SKM-1 treated with dmso at 0.1 percent for 144 hours (cell line): ENCODE results near the gene ENTR1.

Experiments
- DNase-seq: peaks from one replicate; lab custom pipeline; 2025; ENCODE audit not compliant: unreplicated experiment; lab: John Stamatoyannopoulos, UW

ENTR1 gene

DNA sequence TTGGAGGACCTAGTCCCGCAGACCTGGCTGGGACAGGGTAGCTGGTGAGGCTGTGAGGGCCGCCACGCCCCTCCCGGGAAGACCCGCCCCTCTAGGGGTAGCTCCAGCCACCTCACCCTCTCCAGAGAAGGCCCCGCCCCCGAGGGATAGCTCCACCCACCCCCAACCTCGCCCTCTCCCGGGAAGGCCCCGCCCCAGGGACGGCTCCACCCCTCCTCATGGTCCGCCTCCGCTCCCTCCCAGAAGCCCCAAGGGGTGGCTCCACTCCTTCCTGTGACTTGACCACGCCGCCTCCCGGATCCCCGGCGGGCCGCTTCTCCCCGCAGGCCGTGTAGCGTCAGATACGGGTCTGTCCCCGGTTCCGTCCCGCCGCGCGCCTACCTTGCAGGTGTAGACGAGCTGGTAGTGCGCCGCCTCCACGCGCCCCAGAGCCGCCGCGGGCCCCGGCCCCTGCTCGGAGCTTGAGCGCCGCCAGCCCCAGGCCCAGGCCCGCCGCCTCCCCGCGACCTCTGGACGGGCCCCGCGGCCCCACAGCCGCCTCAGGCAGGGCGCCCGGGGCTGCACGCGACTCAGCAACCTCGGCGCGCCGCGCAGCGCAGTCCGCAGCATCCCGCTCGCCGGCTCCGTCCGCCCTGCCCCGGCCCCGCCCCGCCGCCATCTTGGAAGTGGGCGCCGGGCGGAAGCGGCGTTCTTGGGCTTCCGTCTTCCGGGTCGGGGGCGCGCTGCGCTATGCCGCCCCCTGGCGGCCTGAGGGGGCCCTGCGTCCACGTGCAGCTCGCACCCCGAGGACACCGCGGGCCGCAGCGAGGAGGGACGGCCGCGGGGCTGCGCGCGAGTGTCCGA, 47.1 kb downstream of the ENTR1 start, which contains the start of gene DNLZ:
TSS of gene DNLZ (minus strand) at position 639 of the 843 bp plus-strand sequence. CDS start at position 609, 30 bp downstream.
- DNase-seq: peak; percentile 82

DNA sequence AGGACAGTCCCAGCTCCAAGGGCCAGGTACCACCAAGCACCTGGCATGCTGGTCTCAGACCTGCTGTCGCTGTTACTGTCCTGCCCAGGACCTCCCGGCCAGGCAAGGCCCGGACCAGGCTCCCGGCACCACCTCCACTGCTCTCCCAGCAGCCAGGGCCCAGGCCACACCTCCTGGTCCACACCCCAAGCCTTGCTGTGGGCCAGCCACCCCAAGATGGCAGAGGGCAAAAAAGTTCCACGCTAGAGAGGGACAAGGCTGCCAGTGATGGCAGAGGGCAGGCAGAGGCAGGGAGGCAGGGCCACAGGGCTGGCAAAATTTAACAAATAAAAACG, 48.0 kb downstream of the ENTR1 start:
- no peak for DNase-seq

DNA sequence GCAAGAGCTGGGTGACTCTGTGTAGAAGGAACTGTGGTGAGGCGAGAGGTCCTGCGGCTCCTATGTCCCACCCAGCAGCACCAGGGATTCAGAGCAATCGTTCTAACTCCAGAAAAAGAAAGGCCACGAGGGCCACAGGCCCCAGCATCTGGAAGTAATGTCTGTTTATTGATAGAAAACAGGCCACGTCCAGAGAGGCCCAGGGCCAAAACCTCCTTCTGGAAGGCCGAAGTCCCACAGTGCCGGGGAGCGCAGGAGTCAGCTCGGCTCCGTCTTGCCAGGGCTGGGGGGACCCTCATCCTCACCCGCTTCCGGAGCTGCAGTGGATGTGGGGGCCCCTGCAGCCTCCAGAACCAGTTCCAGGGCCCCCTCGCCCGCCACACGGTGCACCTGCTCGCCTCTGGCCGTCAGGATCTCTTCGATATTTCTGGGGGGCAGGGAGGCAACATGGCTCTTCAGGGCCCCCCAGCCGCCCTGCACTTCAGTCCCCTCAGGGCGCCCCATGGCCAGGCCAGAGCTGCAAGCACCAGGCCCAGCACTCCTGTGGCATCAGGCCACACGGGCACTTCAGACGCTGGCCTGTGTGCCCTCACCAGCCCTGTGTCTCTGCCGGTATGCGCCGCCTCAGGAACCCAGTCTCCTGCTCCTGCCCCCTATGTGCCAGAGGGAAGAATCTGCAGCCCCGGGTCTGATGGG, 48.5 kb downstream of the ENTR1 start:
- no peak for DNase-seq

DNA sequence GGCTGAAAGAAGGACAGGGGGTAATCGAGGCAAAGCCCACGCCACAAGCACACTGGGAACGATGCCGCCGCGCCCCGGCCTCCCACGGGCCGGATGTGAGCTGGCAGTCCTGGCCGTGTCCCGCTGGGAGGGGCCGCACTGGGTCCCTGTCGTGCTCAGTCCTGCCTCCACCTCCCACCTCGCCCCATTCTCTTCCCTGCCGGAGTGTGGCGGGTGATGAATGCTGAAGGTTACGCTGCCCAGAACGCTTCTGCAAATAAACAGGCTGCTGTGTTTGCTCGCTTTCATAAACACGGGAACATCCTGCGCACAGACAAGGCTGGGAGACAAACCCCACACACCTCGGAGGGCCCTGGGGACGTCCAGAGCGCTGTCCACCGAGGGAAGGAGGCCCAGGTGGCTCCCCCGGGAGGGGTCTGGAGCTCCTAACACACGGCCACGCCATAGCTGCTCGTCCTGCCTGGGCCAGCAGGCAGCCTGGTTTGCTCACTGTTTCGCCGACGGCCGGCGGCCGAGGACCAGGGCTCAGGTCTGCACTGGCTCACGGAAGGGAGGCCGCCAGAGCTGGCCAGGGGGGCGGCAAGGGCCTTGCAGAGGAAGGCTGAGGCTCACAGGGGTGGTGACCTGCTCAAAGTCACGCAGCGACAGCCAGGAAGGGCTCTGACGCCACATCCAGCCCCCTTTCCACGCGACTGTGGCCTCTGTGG, 49.2 kb downstream of the ENTR1 start:
- DNase-seq: no peak

DNA sequence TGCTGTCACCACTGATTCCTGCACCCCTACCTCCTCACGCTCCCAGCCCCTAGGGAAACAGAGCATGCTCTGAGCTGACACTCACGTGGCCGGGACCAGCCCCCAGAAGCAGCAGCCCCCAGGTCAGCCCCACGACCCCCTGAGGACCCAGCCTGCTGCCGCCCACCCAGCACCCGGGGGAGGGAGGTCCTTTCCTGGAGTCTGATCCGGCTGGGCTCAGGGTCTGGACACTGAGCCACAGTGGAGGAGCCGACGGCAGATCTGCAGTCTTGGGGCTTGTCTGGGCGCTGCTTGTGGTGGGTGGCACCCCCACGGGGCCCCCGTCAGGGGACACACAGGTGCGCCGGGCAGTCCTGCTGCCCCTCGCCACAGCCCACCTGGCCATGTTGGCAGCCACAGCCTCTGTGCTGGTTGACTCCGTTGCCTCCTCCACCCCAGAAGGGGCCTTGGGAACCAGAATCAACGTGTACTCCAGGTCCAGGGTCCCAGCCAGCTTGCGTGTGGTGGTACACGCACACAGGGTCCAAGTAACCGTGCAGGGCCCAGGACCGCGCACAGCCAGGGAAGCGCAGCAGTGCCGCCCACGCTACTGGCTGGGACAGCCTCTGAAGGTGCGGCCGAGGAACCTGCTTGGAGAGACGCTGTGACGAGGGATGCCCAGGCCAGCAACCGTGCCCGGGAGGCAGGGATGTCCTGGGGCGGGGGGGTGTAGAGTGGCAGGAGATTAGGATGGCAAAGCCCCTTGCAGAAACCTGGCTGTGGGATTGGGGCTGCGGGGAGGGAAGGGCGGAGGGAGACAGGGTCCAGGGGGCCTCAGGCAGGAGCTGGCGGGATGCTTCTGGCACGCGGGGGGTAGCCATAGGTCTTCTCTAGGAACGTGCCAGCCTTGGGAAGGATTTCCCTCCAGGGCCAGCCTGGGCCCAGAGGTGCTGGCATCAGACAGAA, 50.4 kb downstream of the ENTR1 start:
- DNase-seq: no peak

DNA sequence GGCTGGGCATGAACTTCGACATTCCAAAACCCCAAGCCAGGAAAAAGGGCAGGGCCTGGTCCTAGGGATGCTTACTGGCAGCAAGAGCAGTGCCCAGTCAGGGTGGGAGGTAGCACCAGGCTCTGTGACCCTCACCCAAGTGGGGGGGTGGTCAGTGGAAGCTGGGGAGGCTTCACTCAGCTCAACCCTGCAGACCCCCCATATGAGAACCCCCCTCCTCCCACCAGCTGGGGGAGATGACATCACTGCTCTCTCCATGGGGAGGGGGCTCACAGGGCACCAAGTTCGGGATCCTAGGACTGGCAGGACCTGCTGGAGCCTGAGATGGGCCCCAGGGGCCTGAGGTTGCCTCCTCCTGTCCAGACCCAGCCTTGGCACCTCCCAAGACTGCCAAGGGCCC, 51.5 kb downstream of the ENTR1 start:
- DNase-seq: no peak

DNA sequence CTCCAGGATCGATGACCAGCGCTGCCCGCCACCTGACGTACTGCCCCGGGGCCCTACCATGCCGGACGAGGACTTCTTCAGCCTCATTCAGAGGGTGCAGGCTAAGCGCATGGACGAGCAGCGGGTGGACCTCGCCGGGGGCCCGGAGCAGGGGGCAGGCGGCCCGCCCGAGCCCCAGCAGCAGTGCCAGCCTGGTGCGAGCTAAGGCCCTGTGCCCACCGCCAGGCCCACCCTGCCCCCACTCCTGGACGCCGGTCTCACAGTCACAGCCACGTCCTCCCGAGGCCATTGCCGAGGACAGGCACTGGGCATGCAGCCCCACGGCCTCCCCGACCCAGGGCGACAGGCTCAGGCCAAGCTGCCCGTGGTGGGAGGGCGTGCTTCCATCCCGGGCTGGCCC, 52.4 kb downstream of the ENTR1 start:
- no peak for DNase-seq

DNA sequence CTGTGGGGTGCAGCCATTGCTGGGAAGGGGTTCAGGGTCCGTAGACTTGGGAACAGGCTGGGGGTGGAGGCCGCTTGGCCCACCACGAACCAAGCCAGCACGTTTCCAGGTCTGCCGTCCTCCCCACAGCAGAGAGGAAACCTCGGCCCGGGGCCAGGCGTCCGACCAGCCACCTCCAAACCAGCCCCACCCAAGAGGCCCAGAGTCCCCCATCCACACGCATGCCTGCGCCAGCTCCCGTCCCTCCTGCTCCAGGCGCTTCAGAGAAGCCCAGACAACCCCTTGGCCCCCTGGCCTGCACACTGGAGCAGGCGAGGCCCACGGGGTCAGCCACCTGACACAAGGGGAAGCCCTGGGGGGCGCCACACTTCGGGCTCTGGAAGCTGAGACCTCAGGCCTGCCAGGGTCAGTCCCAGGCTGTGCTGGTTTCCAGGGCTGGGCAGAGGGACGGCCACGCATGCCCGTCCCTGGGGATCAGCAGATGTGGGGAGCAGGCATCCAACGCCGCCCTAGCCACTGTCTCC, 53.1 kb downstream of the ENTR1 start:
- DNase-seq: no peak

DNA sequence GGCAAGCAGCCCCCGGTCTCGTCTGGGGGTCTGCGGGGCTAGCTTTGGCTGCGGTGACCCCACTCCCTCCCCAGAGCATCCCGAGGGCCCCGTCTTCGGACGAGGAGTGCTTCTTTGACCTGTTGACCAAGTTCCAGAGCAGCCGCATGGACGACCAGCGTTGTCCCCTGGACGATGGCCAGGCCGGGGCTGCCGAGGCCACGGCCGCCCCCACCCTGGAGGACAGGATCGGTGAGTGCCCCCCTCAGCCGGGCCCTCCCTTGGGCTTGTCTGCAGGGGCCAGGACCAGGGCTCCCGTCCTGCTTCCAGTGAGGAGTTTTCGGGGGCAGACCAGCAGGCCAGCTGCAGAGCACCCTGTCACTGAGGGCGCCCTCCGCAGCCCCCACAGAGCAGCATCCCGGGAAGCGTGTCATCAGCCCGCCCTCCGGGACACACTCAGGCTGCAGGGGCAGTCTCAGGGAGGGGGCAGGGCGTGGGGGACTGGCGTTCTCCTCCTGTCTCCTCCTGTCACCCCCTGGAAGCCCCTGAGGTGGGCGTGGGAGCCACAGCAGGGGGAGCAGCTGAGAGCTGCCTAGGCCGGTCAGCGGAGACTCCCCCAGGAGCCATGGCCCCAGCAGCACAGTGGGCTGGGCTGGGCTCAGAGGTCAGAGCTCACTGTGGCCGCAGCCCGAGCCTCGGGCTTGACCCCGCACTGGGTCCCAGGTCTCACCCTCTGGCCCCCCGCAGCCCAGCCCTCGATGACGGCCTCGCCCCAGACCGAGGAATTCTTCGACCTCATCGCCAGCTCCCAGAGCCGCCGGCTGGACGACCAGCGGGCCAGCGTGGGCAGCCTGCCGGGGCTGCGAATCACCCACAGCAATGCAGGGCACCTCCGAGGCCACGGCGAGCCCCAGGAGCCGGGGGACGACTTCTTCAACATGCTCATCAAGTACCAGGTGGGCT, 54.5 kb downstream of the ENTR1 start:
- no peak for DNase-seq

DNA sequence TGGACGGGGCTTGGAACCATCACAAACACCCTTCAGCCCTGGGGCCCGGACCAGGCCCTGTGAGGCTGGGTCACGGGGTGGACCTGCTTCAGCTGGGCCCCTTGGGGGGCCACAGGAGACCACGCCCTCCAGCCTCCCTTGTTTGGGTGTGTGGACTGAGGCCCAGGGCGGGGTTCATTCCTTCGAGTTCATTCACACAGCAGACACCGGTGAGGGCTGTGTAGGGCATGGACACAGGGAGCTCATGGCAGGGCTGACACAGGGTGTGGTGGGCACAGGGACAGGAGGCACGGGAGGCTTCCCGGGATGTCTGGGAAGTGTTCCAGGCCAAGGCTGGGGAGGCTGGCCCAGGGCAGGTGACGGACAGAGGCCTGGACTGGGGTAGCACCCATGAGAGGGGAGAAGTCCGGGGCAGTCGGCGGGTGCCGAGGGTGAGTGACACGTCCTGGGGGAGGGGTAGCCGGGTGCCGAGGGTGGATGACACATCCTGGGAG, 55.8 kb downstream of the ENTR1 start:
- no peak for DNase-seq

DNA sequence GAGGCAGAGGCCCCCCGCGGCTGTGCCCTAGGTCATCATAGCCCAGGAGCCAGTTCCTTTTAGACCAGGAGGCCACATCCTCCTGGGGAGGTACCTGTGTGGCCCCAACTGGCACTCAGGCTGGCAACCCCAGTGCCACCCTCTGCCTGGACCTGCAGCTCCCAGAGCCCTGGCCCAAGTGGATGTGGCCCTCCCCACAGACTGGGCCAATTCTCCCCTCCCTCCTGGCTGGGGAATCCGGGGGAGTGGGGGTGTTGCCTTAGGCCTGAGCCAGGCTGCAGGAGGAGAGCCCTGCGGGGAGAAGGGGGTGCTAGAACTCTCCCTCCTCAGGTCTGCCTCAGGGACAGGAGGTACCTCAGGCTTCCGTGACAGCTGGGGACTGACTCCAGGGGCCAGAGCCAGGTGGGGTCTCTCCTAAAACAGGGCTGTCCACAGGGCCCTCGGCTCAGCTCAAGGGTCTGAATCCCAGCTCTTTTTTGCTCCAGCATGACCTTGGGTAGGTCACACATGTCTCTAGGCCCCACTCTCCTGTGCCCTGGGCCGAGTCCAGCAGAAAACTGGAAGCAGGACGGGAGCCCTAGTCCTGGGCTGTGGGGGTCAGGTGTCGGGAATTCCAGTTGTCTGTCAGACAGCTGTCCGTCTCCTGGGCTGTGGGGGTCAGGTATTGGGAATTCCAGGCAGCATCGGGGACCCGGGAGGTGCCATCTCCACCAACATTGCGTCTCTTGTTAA, 56.5 kb downstream of the ENTR1 start:
- DNase-seq: no peak

DNA sequence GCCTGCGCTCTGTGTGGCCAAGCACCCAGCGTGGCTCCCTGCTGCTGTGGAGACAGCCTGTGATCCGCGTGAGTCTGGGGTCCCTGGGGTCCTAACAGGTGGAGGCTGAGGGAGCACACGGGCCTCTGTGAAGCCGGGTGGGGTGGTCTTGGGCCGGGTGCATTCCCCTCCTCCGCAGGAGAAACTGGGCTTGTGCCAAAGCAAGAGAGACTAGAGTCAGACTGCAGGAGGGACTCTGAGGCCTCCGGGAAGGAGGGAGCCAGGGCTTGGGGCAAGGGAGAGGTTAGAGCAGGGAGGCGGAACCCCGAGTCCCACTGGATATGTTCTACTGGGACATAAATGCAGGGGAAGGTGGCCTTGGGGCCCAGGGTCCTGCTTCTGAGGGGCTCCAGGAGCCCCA, 57.3 kb downstream of the ENTR1 start:
- no peak for DNase-seq

DNA sequence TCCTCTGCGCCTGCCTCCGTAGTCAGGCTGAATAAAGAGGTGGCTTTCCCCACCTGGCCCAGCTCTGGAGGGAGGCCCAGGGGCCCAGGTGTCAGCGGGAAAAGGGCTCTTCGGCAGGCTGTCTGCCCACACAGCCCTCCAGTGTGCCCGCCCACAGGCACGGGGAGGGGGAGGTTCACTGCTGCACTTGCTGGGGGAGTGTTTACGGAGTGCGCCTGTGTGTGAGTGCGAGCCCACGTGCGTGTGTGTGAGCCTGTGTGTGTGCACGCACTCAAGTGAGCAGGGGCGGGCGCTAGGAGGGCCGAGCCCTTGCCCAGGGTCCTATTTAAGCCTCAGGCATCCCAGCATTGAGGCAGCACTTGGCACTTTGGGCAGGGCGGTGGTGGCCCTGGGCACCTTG, 57.7 kb downstream of the ENTR1 start:
- DNase-seq: no peak
